ENCODE measurements around the gene CNPPD1.

CNPPD1 gene

GRCh38 chr2:219213486-219214071, 36.9 kb upstream of the CNPPD1 start:
- no peak for TF ChIP-seq ZFX (IDR thresholded peaks at IDR 0.05; ENCODE audit: borderline replicate concordance)
- TF ChIP-seq, protein P1, sequence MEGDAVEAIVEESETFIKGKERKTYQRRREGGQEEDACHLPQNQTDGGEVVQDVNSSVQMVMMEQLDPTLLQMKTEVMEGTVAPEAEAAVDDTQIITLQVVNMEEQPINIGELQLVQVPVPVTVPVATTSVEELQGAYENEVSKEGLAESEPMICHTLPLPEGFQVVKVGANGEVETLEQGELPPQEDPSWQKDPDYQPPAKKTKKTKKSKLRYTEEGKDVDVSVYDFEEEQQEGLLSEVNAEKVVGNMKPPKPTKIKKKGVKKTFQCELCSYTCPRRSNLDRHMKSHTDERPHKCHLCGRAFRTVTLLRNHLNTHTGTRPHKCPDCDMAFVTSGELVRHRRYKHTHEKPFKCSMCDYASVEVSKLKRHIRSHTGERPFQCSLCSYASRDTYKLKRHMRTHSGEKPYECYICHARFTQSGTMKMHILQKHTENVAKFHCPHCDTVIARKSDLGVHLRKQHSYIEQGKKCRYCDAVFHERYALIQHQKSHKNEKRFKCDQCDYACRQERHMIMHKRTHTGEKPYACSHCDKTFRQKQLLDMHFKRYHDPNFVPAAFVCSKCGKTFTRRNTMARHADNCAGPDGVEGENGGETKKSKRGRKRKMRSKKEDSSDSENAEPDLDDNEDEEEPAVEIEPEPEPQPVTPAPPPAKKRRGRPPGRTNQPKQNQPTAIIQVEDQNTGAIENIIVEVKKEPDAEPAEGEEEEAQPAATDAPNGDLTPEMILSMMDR (IDR thresholded peaks at IDR 0.05): no peak
- no peak overlapping the region for H3K27ac ChIP-seq

DNA sequence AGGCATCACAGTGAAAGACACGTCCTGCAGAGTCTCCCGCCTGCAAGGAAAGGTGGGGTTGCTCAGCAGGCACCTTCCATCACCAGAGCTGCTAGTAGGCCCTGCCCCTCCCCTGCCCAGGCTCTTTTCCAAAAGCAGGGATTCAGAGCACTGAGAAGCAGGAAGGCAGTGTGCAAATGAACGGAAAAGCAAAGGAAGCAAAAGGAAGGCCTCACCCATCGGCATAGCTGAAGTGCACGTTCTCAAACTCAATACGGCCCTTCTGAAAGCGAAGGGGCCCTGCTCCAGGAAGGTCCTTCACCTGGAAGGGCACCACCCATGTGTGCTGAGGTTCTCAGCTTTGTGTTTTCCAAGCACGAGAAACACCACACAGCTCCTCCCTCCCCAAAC, 36.3 kb upstream of the CNPPD1 start:
- no peak overlapping the region for H3K27ac ChIP-seq
- no peak for TF ChIP-seq ZFX (IDR thresholded peaks at IDR 0.05; ENCODE audit: borderline replicate concordance)
- TF ChIP-seq, protein P1 (IDR thresholded peaks at IDR 0.05): no peak

- H3K27ac ChIP-seq: peak overlapping the region; percentile 6; the same call in 1 of the 2 replicates
- TF ChIP-seq ZFX (IDR thresholded peaks at IDR 0.05; ENCODE audit: borderline replicate concordance): no peak
- TF ChIP-seq, protein P1 (IDR thresholded peaks at IDR 0.05): no peak
These were observed 34.2 kb upstream of the CNPPD1 start for GRCh38 chr2:219210886-219211362.

DNA sequence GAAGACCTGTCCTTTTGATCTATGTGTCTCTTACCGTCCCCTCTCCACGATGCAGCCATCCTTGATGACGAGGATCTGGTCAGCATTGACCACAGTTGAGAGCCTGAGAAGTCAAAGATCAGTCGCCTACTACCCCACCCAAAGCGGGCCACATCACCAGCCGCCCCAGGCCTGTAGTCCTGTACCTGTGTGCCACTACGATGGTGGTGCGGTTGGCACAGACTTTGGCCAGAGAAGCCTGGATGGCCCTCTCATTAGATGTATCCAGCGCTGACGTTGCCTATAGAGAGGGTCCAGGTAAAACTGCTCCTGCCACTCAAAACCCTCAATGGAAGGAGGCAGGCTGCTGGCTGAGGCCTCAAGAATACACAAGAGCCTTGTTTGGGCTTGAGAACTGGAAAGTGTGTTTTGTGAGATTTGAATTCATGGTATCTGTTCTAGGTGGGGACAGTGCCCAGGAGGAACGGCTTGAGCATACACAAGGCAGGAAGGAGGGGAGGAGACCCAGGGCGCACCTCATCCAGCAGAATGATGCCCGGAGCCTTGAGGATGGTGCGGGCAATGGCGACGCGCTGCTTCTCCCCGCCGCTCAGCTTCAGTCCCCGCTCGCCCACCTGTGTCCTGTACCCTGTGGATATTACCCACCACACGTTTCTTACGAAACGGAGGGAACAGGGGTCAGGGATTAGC, 33.6 kb upstream of the CNPPD1 start:
- peak overlapping the region; percentile 92; the same call in 1 of the 2 replicates for H3K27ac ChIP-seq
- TF ChIP-seq ZFX (IDR thresholded peaks at IDR 0.05; ENCODE audit: borderline replicate concordance): no peak
- TF ChIP-seq, protein P1 (IDR thresholded peaks at IDR 0.05): no peak

DNA sequence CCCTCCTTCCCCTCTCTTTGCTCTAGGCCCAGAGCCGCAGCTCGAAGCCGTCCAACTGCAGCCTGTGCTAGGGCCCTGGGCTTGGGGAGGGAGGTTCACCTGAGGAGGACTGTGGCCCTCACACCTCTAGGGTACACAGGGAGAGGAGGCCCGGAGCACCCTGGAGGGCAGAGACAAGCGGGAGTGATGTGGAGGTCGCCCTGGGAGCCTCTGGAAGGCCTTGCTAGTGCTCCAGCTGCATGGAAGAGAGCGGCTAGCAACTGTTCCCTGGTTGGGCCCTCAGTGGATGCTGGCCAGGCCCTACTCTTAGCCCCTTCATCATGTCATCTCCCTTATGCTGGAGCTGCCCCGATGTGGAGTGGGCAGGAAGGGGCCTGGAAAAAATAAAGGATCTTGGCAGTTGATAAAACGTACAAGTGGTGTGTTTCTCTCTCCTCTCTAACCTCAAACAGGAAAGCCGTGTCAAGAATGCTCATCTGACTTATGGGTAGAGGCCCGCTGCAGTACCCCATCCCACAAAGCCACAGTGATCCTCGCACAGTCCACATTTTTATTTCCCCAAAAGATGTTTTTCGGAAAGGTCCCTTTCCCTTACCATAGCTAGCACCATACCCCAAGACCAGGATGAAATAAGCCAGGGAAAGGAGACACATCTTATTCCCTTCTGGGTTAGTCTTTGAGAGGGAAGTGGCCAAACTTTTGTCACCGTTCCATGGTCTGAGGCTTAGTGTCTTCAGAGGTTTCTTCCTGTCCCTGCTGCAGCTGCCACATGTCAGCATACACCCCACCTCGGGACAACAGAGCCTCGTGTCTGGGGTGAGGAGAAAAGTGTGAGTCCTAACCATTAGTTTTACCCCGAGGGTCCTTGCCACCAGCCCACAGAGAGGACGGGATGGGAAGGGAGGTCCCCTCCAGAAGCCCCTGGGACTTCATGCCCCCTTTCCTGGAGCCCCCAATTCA, 32.8 kb upstream of the CNPPD1 start:
- no peak for TF ChIP-seq ZFX (IDR thresholded peaks at IDR 0.05; ENCODE audit: borderline replicate concordance)
- TF ChIP-seq, protein P1 (IDR thresholded peaks at IDR 0.05): no peak
- H3K27ac ChIP-seq: peak overlapping the region; percentile 92

DNA sequence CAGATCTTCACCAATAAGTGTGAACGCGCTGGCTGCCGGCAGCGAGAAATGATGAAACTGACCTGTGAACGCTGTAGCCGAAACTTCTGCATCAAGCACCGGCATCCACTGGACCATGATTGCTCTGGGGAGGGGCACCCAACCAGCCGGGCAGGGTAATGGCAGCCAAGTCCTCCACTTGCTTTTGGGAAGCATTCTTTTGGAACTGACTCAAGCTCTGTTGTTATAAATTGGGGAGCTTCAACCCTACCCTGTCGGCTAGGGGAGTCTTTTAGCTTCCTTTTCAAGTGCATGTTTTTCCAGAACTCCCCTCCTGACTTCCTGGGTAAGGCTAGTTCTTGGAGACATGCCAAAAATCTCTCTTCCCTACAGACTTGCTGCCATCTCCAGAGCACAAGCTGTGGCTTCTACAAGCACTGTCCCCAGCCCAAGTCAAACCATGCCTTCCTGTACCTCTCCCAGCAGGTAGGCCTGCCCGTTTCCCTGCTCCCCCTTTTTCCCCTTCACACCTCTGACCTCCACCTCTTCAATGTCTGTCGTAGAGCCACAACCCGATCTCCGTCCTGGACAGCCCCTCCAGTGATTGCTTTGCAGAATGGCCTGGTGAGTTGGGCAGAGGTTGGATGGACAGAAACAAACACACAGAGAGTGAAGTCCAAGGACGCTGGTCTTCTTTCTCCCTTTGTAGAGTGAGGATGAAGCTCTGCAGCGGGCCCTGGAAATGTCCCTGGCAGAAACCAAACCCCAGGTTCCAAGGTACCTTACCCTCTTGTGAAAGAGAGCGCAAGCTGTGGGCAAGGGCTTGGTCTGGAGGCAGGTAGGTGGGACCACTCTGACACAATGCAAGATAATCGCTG, 31.4 kb upstream of the CNPPD1 start:
- TF ChIP-seq, protein P1 (IDR thresholded peaks at IDR 0.05): no peak
- TF ChIP-seq ZFX (IDR thresholded peaks at IDR 0.05; ENCODE audit: borderline replicate concordance): no peak
- peak overlapping the region; percentile 92 for H3K27ac ChIP-seq
